K562 (cell line): Measurements from ENCODE around the gene PTPRU. TPM values are rescaled to one million over a fixed set of nuclear protein-coding genes. Genes with fewer than 3 reads are reported as not detected.

Experiments used
- ATAC-seq: fragments of 200-7000 bp; cut with Tn5 transposase; 3 replicates; pipeline ENCODE4 v1.9.1; 2020; ENCODE audit warnings: moderate library complexity
- BruUV-seq: library from RNA; stranded (reverse); fragments of 400-500 nt; replicated peaks from 2 replicates; lab custom pipeline; 2021; lab: Mats Ljungman, UMichigan
- CTCF ChIA-PET: fragments of 300-600 bp; formaldehyde crosslinking; extraction: SDS; loops from one replicate; lab custom pipeline; 2021; ENCODE audit warnings: low intra/inter-chr PET ratio; lab: Yijun Ruan, JAX
- POLR2A ChIA-PET: fragments of 300-600, 350-650 bp; sonication (Branson Sonifier 250); formaldehyde crosslinking; extraction: SDS; loops from one replicate; lab custom pipeline; 2021; ENCODE audit warnings: antibody characterized with exemption, inconsistent platforms; lab: Yijun Ruan, JAX
- DNase-seq, 4 experiments: peaks; one replicate each; pipeline versions ENCODE4 v3.0.0 to v3.0.0-alpha.2; 2011 to 2018; ENCODE audit warnings: low spot score in 3 of 4, mixed read lengths in 3 of 4; ENCODE audit errors: extremely low read depth in 1 of 4
- FAIRE-seq: peaks from 2 replicates; lab custom pipeline; 2011; peaks lifted over from hg19 to GRCh38; lab: Jason Lieb, UNC
- H2AFZ ChIP-seq: 2 replicates; pipeline ENCODE4 v1.6.0; 2011; ENCODE audit warnings: low read depth, low read length, control low read depth, inconsistent platforms
- H3K27ac ChIP-seq: fragments of 200-600 bp; 3 replicates; pipeline ENCODE4 v1.8.0; 2011; ENCODE audit warnings: low read depth, mild to moderate bottlenecking, control low read depth, inconsistent platforms, low read length, moderate library complexity, mixed read lengths; ENCODE audit errors: extremely low read depth
- H3K27me3 ChIP-seq, 2 experiments: fragments of 300-600 bp in 1 of 2; 2 replicates in 1 of 2; 3 replicates in 1 of 2; pipeline versions ENCODE4 v1.6.0 to v1.8.0; 2011; ENCODE audit warnings: inconsistent platforms in 2 of 2, low read length in 2 of 2, mild to moderate bottlenecking in 1 of 2, mixed read lengths in 1 of 2, moderate library complexity in 1 of 2; ENCODE audit not compliant: control insufficient read depth in 2 of 2, insufficient read depth in 2 of 2
- H3K36me3 ChIP-seq: fragments of 300-600 bp; 3 replicates; pipeline ENCODE4 v1.8.0; 2011; ENCODE audit warnings: mild to moderate bottlenecking, low read length, inconsistent platforms; ENCODE audit not compliant: control insufficient read depth, insufficient read depth
- H3K4me1 ChIP-seq, 2 experiments: fragments of 200-600 bp in 1 of 2; replicated peaks in 1 of 2; 2 replicates in 1 of 2; 3 replicates in 1 of 2; pipeline versions ENCODE4 v1.5.1 to v1.8.0; 2011; ENCODE audit warnings: inconsistent platforms in 2 of 2, low read length in 2 of 2, mild to moderate bottlenecking in 1 of 2, mixed read lengths in 1 of 2, moderate library complexity in 1 of 2; ENCODE audit not compliant: control insufficient read depth in 2 of 2, insufficient read depth in 2 of 2
- H3K4me2 ChIP-seq: 2 replicates; pipeline ENCODE4 v1.6.1; 2011; ENCODE audit warnings: low read length, control low read depth, inconsistent platforms, mixed read lengths; ENCODE audit not compliant: insufficient read depth
- H3K4me3 ChIP-seq: fragments of 200-600 bp; sonication (generic), shearing (Covaris generic); 2 replicates; pipeline ENCODE4 v1.5.1; 2016; ENCODE audit warnings: control low read depth, inconsistent platforms
- H3K79me2 ChIP-seq: fragments of 200-600 bp; 3 replicates; pipeline ENCODE4 v1.8.0; 2011; ENCODE audit warnings: low read length, inconsistent platforms; ENCODE audit not compliant: control insufficient read depth, insufficient read depth
- H3K9ac ChIP-seq, 2 experiments: 2 replicates each; pipeline versions ENCODE4 v1.6.0 to v1.6.1; 2011; ENCODE audit warnings: low read depth in 2 of 2, low read length in 2 of 2, control low read depth in 1 of 2, inconsistent platforms in 1 of 2, mild to moderate bottlenecking in 1 of 2, mixed read lengths in 1 of 2; ENCODE audit not compliant: insufficient read depth in 1 of 2
- H3K9me1 ChIP-seq: one replicate; pipeline ENCODE4 v1.6.0; 2011; ENCODE audit warnings: inconsistent platforms, mild to moderate bottlenecking, low read length, moderate library complexity; ENCODE audit not compliant: control insufficient read depth, insufficient read depth
- H3K9me3 ChIP-seq: replicated peaks from 2 replicates; pipeline ENCODE4 v1.5.1; 2011; ENCODE audit warnings: low read depth, low read length, inconsistent platforms; ENCODE audit not compliant: control insufficient read depth, insufficient read depth
- H4K20me1 ChIP-seq: replicated peaks from 2 replicates; pipeline ENCODE4 v1.6.1; 2011; ENCODE audit warnings: low read length, inconsistent platforms, mixed read lengths; ENCODE audit not compliant: control insufficient read depth, insufficient read depth
- GMEB1 ChIP-seq: fragments of 250-450 bp; sonication (Bioruptor Pico); IDR thresholded peaks from 2 replicates; pipeline ENCODE4 v1.4.0; 2020; ENCODE audit warnings: mild to moderate bottlenecking
- ILK ChIP-seq: fragments of 450-650 bp; IDR thresholded peaks from 2 replicates; pipeline ENCODE4 v1.6.1; 2016; ENCODE audit warnings: missing genetic modification characterization, low read depth, mild to moderate bottlenecking, missing compliant biosample characterization, moderate library complexity, borderline replicate concordance
- POLR2B ChIP-seq: fragments of 450-650 bp; IDR thresholded peaks from 2 replicates; pipeline ENCODE4 v1.6.1; 2018; ENCODE audit warnings: low read depth; ENCODE audit not compliant: partially characterized antibody
- PRPF4 ChIP-seq: fragments of 200-400 bp; formaldehyde crosslinking; IDR thresholded peaks from one replicate; pipeline ENCODE4 v1.6.1; 2017; ENCODE audit warnings: low read length, low read depth, mild to moderate bottlenecking; ENCODE audit not compliant: insufficient read depth, poor library complexity, severe bottlenecking
- RERE ChIP-seq: sonication (generic); formaldehyde crosslinking; IDR thresholded peaks from 2 replicates; pipeline ENCODE4 v1.8.0; 2023; ENCODE audit warnings: missing genetic modification reagents, mild to moderate bottlenecking, borderline replicate concordance
- ZEB2 ChIP-seq: fragments of 450-650 bp; IDR thresholded peaks from 2 replicates; pipeline ENCODE4 v1.6.1; 2016
- ZNF274 ChIP-seq: IDR thresholded peaks from 2 replicates; pipeline ENCODE4 v1.6.1; 2011; ENCODE audit warnings: low read depth, mild to moderate bottlenecking, low read length, moderate library complexity, borderline replicate concordance
- ZNF830 ChIP-seq: fragments of 250-450 bp; sonication (Bioruptor Pico); IDR thresholded peaks from 2 replicates; pipeline ENCODE4 v1.5.0; 2021; ENCODE audit warnings: mild to moderate bottlenecking
- WGBS: fragments of 100-300 bp; shearing (Covaris generic); methylation state at CpG from one replicate; pipeline ENCODE4 v1.1.6; 2016; ENCODE audit warnings: low coverage, mixed read lengths; ENCODE audit not compliant: insufficient coverage; ENCODE audit errors: missing lambda C conversion rate; 5-methylcytosine and 5-hydroxymethylcytosine counted together
- in situ Hi-C: fragments of 300-500 bp; cut with MboI; formaldehyde crosslinking; loops from 4 replicates; pipeline ENCODE4 v1.15.0; 2018; ENCODE audit warnings: inconsistent platforms, mixed read lengths
- intact Hi-C: fragments of 100-400 bp; cut with micrococcal nuclease; formaldehyde crosslinking; loops from 2 replicates; pipeline ENCODE4 v1.14.2; 2022
- polyA plus RNA-seq, 8 experiments: library from polyadenylated mRNA; depleted of rRNA in 4 of 8; stranded (reverse) in 5 of 8; unstranded in 3 of 8; fragments of >200 nt; fragmentation: Nextera tagmentation in 2 of 8; fragmentation: Illumina TruSeq in 1 of 8; extraction: Ambion mirVana in 2 of 8; extraction: Trizol in 1 of 8; gene quantifications; 2 replicates each; pipeline versions ENCODE4 v1.2.1 to v1.2.3, GENCODE V29; 2011 to 2014; ENCODE audit warnings: inconsistent platforms in 1 of 8, missing spikeins in 1 of 8
- total RNA-seq, 7 experiments: library from RNA; depleted of rRNA in 6 of 7; stranded (reverse); fragments of >200 nt in 6 of 7; fragmentation: Illumina TruSeq in 2 of 7; extraction: Trizol in 2 of 7; gene quantifications; 2 replicates each; pipeline versions ENCODE4 v1.2.1 to v1.2.3, GENCODE V29; 2011 to 2021; ENCODE audit warnings: low replicate concordance in 1 of 7
- TF ChIP-seq, protein P1 (sequence below): sonication (generic); formaldehyde crosslinking; IDR thresholded peaks from 2 replicates; pipeline ENCODE4 v1.8.0; 2022; ENCODE audit warnings: mild to moderate bottlenecking, missing genetic modification reagents, borderline replicate concordance

The PTPRU gene
- total and polyA plus RNA-seq, 9 of the 15 experiments (the other 6 are each of a cell fraction or from before 2014, with no cell fraction given): 0.01 to 2.9 (median 1.0) TPM

GRCh38 chr1:29213055-29213454, 23.3 kb upstream of the PTPRU start:
- Histone ChIP-seq H3K9me1 (no peaks in the 10 kb centered on the region), H3K4me2 (no peak overlapping the region), H3K9ac (no peak overlapping the region), H3K9me3 (no peaks in the 10 kb centered on the region), H3K79me2 (no peaks in the 10 kb centered on the region), H3K4me1 (peaks cover 13 to 14% of the 10 kb centered on the region in 2 experiments; a peak in 4 of 5 replicates), H3K27me3 (no peaks in the 10 kb centered on the region), H3K27ac (no peak overlapping the region), H3K4me3 (no peak overlapping the region), H3K36me3 (peaks cover 72% of the 10 kb centered on the region), H2AFZ (no peak overlapping the region), H4K20me1 (no peaks in the 10 kb centered on the region)
- POLR2A ChIA-PET: no interaction called here
- no peak for TF ChIP-seq GMEB1 (CRISPR knock-in tag)
- no peak for TF ChIP-seq ILK (tag)
- TF ChIP-seq ZEB2: no peak
- no peak for TF ChIP-seq PRPF4
- TF ChIP-seq, protein P1, sequence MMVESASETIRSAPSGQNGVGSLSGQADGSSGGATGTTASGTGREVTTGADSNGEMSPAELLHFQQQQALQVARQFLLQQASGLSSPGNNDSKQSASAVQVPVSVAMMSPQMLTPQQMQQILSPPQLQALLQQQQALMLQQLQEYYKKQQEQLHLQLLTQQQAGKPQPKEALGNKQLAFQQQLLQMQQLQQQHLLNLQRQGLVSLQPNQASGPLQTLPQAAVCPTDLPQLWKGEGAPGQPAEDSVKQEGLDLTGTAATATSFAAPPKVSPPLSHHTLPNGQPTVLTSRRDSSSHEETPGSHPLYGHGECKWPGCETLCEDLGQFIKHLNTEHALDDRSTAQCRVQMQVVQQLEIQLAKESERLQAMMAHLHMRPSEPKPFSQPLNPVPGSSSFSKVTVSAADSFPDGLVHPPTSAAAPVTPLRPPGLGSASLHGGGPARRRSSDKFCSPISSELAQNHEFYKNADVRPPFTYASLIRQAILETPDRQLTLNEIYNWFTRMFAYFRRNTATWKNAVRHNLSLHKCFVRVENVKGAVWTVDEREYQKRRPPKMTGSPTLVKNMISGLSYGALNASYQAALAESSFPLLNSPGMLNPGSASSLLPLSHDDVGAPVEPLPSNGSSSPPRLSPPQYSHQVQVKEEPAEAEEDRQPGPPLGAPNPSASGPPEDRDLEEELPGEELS (CRISPR knock-in tag): no peak
- no peak for TF ChIP-seq ZNF830 (CRISPR knock-in tag)
- no peak for TF ChIP-seq RERE (CRISPR knock-in tag)
- no peak for TF ChIP-seq POLR2B
- TF ChIP-seq ZNF274: no peak
- FAIRE-seq: no peak
- BruUV-seq: no TSS peak
- CTCF ChIA-PET: no interaction called here
- in situ Hi-C loops (no loop called here), intact Hi-C loops (no loop called here)
- ATAC-seq: no peak
- DNase-seq: no peak
- WGBS: 94% methylated on average over 5 of the region's 5 CpGs
